ENCODE measurements around the gene SULT1A2.
"Not testable (repeated sequence)": the region's sequence is repeated elsewhere in the genome, so short reads cannot be mapped to it uniquely, and the experiment has no call there.

SULT1A2 gene

DNA sequence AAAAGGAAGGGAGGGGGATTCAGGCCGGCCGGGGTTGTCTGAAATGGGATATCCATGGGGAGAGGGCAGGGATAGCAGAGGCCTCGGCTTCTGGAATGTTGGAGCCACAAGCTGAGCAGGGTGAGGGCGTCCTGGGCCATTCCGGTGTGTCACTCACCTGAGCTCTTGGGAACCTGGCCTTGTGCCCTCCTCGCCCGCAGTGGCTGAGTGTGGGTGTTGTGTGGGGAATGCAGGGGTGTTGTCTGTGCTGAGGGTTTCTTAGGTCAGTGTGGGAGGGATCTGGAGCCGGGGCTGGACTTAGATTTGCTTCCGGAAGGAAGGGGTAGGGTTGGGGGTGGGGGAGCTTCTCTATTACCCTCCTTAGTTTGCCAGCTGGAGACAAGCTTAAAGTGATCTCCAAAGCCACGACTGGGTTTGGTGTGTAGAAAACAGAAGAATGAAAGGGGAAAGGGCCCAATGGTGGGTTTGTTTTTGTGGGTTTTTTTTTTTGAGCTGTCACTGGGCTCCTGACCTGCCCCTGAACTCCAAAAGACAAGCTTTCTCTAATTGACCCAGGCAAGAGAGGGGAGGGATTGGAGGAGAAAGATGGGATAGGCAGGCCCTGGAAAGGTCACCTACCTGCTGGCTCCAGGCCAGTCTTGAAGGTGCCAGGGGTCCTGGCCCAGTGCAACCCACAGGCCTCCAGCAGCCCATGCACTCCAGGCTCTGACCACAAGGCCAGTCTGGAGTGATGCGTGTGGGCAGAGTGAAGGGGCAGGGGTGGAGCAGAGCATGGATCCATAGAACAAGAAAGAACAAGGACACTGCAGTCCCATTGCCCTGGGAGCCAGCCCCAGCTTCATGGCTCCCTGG, at the start of gene SULT1A2:
SULT1A2 (minus strand) TSS at position 211 of the 852 bp plus-strand sequence. CDS start 1,120 bp downstream, outside the sequence.
- DNase-seq (ENCODE audit: low read depth), result no peak

DNA sequence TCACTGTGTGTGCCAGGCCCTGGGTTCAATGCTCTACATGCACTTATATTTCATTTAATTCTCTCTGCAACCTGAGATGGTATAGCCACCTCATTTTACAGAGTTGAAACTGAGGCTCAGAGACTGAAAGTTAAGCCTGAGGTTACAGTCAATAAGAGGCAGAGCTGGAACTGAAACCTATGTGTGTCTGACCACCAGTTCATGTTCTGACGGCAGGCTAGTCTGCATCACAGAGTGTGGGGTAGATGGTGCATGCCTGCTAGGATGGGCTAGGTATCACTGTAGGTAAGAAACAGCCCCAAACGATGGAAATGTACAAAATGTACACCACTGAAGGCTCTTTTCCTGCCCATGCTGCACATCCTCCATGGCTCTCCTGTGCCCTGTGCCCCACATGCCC, 43.1 kb upstream of the SULT1A2 start:
- DNase-seq (ENCODE audit: low read depth), result not testable (repeated sequence)

DNA sequence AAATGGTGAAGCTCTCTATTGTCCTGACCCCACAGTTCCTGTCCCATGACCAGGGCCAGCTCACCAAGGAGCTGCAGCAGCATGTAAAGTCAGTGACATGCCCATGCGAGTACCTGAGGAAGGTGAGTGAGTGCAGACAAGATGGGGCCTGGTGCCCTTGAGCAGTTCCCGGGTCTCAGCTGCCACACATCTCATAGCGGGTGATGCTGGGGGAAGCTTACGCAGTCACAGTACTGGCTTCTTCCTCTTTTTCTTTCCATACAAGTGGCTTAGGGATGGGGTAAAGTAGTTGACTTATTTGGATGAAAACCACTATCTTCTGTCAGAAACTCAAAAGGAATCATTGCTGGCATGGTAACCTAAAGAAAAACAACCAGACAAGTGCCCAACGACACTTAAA, 41.5 kb upstream of the SULT1A2 start:
- not testable (repeated sequence) for DNase-seq (ENCODE audit: low read depth)

DNA sequence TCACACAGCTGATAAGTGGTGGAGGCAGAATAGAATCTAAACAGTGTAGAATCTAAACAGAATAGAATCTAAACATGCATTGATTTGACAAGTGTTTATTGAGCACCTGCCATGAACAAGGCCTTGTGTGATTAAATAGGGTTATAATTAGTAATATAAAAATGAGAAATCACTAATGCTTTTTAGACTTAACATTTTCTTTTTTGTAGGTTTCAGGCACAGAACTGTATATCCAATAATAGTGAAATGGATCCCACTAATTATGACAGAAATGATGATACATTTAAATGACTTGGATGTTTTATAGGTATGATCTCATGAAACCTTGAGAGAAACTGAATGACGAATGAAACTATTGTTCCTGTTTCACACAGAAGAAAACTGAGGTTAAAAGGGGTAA, 40.9 kb upstream of the SULT1A2 start, which contains the start of gene NPIPB8:
NPIPB8 (plus strand) TSS at position 301 of the 400 bp plus-strand sequence. CDS start 296 bp downstream, outside the sequence.
- DNase-seq (ENCODE audit: low read depth), result not testable (repeated sequence)

DNA sequence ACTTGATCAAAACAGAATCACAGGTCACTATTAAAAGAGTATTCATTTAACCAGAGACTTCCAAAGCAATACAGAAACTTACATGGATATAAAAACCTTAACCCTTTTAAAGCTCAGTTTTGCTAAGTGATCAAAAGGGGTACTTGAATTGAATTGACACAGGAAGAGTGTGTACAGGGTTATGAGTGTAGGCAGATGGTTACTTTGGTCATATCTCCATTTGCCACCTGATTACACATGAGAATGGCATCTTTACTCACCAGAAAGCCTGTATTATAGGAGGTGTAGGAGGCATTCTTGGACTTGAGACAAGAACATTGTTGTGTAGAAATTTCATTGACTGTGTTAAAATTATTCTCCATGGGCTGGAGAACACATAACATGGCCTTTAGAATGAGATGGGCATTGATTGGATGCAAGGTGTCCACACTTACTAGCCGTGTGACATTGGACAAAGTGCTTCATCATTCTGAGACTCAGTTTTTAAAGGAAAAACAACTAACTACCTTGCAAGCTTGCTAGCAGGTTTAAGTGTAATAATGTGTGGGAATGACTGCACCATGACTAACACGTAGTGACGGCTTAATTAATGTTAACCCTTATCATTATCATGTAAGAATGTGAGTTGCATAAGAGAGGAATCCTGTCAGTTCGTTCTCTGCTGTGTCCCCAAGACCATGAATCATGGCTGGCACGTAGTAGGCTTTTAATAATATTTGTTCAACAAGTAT, 39.4 kb upstream of the SULT1A2 start:
- not testable (repeated sequence) for DNase-seq (ENCODE audit: low read depth)

DNA sequence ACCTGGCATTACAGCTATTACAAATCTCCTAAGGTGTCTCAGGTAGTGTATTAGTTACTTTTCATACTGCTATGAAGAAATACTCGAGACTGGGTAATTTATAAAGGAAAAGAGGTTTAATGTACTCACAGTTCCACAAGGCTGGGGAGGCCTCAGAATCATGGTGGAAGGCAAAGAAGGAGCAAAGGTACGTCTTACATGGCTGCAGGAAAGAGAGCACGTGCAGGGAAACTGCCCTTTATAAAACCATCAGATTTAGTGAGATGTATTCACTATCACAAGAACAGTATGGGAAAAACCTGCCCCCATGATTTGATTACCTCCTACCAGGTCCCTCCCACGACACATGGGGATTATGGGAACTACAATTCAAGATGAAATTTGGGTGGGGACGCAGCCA, 34.1 kb upstream of the SULT1A2 start:
- not testable (repeated sequence) for DNase-seq (ENCODE audit: low read depth)

DNA sequence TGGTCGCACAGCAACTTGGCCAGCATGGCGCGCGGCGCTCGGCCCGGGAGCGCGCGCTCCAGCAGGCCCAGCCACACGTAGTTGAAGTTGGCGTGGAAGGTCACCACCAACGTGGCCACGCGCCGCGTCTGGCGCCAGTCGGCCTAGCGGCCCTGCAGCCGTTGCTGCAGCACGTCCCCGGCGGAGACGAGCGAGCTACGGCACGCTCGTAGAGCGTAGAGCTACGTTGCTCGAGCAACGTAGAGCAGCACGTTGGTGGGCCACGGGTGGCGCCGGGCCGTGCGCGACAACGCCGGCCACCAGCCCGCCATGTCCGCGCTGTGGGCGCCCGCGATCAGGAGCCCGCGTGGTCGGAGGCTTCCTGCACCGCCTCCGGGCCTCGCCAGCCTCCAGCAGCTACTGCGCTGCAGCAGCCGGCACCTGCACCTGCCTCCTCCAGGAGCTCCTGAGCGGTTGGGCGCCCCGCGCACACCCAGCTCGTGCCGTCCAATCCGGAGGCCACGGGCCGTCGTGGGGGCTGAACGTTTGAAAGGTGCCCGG, 26.4 kb upstream of the SULT1A2 start:
- DNase-seq (ENCODE audit: low read depth), result peak; percentile 44

DNA sequence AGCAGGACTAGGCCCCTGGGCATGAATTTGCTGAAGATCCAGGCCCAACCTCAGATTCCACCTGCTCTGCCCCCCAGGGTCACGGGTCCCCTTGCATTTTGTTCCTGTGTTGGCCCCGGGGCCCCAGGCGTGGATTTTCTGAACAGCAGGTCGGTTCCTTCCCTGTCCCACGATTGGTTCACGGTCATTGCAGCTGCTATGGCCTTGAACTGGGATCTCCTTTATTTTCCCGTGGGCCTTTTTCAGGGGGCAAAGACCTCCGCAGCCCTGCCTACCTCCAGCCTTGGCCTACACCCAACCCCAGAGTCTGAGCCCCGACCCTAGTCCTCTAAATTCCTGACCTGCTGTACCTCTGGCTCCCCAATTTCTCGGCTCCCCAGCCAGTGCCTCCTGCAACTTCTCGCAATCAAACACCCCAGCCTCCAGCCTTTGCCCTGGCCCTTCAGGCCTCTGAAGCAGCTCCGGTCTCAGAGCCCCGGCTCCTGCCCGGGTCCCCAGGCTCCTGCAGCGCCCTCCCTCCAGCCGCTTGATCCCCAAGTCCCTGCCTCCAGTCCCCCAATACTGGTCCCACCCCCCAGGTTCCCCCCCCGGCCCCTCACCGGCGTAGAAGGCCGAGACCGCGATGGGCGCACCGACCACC, 25.8 kb upstream of the SULT1A2 start:
- not testable (repeated sequence) for DNase-seq (ENCODE audit: low read depth)

DNA sequence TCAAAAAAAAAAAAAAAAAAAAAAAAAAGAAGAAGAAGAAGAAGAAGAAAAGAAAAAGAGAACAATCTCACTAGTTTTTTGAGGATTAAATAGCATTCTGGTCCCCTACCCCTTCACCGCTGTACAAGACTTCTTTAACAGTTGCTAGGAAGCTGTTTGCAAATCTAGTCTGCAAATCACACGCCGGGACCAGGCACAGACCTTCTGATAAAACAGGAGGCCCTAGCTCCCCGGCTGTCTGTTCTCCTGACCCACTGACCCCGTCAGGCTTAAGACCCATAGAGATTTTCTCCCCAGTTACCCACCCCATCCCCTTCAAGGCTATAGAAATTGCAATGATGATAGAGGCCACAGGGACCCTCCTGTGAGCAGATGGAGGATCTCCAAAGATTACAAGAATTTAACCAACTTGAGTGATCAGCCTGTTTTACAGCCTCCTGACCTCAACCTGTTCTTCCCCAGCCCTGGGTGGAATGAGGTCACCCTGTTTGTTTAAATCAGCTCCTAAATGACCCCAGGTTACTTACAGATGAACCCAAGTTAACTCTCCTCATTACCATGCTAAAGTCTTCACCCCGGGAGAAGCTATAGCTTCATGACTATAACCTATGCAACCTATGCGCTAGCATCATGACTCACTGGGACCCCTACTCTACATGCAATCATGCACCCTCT, 24.8 kb upstream of the SULT1A2 start:
- DNase-seq (ENCODE audit: low read depth), result no peak

DNA sequence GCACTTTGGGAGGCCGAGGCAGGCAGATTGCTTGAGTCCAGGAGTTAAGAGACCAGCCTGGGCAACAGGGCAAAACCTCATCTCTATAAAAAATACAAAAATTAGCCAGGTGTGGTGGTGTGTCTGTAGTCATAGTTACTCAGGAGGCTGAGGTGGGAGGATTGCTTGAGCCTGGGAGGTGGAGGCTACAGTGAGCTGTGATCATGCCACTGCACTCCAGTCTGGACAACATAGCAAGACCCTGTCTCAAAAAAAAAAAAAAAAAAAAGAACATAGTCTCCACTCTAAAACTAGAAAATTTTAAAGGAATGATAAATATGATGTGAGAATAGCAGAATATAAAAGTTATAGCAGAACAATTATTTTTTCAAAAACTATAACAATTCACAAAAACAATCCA, 23.5 kb upstream of the SULT1A2 start:
- DNase-seq (ENCODE audit: low read depth), result not testable (repeated sequence)

DNA sequence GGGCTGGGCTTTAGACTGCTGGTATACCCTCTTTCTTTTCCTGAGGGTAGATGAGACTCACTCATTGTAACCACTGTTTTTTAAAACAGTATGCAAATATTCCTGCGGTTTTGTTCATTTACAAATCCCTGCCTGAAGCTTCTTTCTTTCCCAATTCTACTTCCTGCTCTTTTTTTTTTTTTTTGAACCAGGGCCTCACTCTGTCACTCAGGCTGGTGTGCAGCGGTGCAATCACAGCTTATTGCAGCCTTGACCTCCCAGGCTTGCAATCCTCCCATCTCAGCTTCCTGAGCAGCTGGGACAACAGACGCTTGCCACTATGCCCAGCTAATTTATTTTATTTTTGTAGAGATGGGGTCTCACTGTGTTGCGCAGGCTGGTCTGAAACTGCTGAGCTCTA, 21.0 kb upstream of the SULT1A2 start:
- DNase-seq (ENCODE audit: low read depth), result no peak

DNA sequence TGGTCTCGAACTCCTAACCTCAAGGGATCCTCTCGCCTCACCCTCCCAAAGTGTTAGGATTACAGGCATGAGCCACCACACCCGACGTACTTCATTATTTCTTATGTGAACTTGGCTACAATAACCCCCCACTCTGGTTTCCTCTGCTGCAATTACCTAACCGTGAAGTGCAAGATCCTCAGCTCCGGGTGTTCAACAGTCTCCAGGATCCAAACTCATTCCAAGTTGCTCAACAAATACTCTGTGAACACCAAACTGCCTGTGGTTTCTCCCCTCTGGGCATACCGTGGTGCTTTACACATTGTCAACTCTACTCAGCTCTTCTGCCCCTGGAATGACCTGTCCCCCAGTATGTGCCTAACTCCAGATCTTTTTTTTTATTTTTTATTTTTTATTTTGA, 19.8 kb upstream of the SULT1A2 start:
- DNase-seq (ENCODE audit: low read depth), result no peak

DNA sequence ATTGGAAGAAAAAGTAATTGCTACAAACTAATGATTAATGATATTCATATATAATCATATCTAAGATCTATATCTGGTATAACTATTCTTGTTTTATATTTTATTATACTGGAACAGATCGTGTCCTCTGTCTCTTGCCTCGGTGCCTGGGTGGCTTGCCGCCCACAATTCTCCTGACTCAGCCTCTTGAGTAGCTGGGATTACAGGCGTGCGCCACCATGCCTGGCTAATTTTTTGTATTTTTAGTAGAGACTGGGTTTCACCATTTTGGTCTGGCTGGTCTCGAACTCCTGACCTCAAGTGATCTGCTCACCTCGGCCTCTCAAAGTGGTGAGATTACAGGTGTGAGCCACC, 19.4 kb upstream of the SULT1A2 start:
- not testable (repeated sequence) for DNase-seq (ENCODE audit: low read depth)

DNA sequence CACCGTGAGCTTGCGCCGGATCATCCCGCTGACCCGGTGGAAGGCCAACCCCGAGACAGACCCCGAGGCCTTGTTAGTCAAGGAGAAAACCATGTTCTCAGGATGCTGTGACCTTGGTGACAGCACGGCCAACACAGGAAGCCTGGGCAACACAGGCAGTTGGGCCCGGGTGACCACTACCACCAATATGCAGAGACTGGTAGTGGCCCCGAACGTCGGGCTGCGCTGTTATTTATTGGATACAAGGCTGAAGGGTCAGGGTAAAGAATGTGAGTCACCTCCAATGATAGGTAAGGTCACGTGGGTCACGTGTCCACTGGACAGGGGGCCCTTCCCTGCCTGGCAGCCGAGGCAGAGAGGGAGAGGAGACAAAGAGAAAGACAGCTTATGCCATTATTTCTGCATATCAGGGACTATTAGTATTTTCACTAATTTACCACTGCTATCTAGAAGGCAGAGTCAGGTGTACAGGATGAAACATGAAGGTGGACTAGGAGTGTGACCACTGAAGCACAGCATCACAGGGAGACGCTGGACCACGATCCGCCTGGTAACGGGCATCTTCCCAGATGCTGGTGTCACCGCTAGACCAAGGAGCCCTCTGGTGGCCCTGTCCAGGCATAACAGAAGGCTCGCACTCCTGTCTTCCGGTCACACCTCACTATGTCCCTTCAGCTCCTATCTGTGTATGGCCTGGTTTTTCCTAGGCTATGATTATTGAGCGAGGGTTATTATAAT, 18.8 kb upstream of the SULT1A2 start:
- DNase-seq (ENCODE audit: low read depth), result not testable (repeated sequence)

DNA sequence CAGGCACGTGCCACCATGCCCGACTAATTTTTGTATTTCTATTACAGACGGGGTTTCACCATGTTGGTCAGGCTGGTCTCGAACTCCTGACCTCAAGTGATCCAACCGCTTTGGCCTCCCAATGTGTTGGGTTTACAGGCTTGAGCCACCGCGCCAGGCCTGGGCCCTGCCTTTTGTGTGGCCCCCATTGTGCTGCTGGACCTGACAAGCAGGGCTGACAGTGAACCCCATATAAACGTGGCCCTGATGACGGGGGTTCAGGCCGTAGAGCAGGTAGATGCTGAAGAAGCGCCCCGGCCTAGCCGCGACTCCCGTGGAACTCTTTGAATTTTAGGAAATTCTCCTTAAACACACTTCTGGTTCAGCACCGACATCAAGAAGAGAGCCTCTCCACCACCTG, 17.7 kb upstream of the SULT1A2 start:
- DNase-seq (ENCODE audit: low read depth), result not testable (repeated sequence)

DNA sequence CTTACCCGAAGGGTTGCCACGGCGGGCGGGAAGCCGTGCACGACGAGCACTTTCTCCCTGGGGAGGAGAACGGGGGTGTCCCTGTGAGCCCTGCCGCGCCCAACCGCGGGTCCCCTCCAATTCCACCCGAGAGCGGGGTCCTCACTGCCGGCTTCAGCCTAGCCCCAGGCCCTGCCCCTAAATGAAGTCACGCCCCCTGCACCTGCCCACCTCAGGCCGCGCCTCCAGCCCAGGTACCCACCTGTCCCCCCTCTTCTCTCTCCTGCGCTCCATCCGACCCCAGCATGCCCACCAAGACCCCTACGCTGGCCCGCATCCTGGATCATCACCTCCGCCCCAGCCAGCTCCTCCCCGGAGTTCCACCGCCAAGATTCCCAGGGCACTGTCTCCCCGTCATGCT, 17.1 kb upstream of the SULT1A2 start:
- DNase-seq (ENCODE audit: low read depth), result not testable (repeated sequence)

DNA sequence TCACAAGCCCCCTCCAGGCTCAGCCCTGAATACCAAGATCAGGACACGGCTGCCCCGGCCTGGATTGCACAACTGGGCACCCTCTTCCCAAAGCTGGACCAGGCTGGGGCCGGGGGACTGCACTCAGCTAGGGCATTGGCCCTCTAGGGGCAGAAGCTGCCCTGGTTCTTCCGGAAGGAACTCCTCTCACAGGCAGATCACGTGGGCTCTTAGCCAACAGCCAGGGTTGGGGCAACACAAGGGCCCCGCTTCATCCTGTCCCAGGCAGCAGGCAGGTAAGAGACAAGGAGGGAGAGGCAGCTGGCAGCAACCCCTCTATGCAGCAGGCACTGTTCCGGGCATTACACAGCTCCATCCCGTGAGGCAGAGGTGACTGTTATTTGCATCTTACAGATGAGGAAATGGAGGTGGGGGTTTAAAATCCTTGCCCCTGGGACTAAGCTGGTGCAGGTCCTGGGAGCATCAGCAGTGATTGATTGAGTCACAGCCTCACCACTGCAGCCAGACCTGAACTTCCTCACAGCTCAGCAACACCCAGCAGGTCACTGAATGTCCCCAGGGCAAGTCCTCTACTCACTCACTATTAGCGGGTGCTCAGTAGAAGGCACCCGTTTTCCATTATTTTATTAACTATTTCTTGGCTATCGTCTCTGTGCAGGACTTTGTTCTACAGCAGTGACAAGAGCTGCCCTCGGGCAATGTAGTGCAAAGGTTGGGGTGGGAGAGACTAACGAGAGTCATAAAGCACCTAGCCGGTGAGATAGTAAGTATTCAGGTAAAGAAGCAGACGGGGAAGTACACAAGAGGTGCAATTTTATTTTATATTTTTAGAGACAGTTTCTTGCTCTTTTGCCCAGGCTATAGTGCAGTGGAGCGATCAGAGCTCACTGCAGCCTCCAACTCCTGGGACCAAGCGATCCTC, 15.8 kb upstream of the SULT1A2 start:
- not testable (repeated sequence) for DNase-seq (ENCODE audit: low read depth)

DNA sequence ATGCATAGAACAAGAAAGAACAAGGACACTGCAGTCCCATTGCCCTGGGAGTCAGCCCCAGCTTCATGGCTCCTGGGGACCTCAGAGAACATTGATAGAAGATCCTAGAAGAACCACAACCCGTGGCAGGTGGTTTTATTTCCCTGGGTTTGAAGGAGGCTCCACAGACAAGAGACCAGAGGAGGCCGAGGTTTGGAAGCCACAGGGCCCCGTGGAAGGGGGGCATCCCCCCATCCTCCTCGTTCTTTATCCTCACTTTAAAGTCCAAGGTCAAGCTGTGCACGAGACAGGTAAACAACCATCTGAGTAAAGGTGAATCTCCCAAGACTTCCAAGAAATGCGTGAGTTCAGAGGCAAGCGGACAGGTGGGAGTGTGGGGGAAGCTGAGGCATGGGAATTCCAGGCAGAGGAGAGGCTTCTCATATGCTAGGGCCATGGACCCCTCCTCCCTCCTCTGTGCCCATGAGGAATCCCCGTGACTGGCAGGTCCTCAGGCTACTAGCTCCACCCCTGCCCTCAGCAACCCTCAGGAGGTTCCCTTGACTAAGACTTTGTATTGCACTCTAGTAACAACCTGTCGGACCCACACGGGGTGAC, 13.8 kb upstream of the SULT1A2 start:
- no peak for DNase-seq (ENCODE audit: low read depth)

All from activated gamma-delta T cell treated with anti-CD3 and anti-CD28 coated beads, Interleukin-2, amount 50 U/mL, for 16 hours (primary cell).